A549 (cell line): ENCODE data around the gene HAS3. TPM values are rescaled to one million over a fixed set of nuclear protein-coding genes. Genes with fewer than 3 reads are reported as not detected.

ENCODE experiments used
- ATAC-seq, 2 experiments: fragments of 200-7000 bp in 1 of 2; fragments of >200 bp in 1 of 2; cut with Nextera tagmentation in 1 of 2; cut with Tn5 transposase in 1 of 2; 3 replicates each; pipeline versions ENCODE4 v1.8.0 to v1.9.1; 2018 to 2020; ENCODE audit warnings: mild to moderate bottlenecking in 1 of 2, moderate library complexity in 1 of 2
- CTCF ChIA-PET: fragments of 300-600 bp; sonication (Branson Sonifier 250); formaldehyde crosslinking; extraction: SDS; loops from one replicate; lab custom pipeline; 2021; ENCODE audit warnings: antibody characterized with exemption, inconsistent platforms; lab: Yijun Ruan, JAX
- POLR2A ChIA-PET: fragments of 350-600 bp; formaldehyde crosslinking; extraction: SDS; loops from one replicate; lab custom pipeline; 2021; ENCODE audit warnings: antibody characterized with exemption, inconsistent platforms; lab: Yijun Ruan, JAX
- DNase-seq, 2 experiments: peaks; one replicate each; pipeline versions ENCODE4 v3.0.0 to v3.0.0-alpha.2; 2011 to 2016; ENCODE audit warnings: low read depth in 1 of 2, low spot score in 1 of 2
- FAIRE-seq: peaks from 2 replicates; lab custom pipeline; 2011; peaks lifted over from hg19 to GRCh38; lab: Jason Lieb, UNC
- H3K27ac ChIP-seq, 2 experiments: fragments of >200 bp; sonication (Bioruptor Twin); formaldehyde crosslinking; 3 replicates each; pipeline ENCODE4 v1.5.1; 2016 to 2017
- H3K4me1 ChIP-seq: fragments of >200 bp; sonication (Bioruptor Twin); formaldehyde crosslinking; 3 replicates; pipeline ENCODE4 v1.6.1; 2016
- H3K4me2 ChIP-seq: fragments of >200 bp; sonication (Bioruptor Twin); formaldehyde crosslinking; 3 replicates; pipeline ENCODE4 v1.6.1; 2016
- H3K4me3 ChIP-seq: fragments of >200 bp; sonication (Bioruptor Twin); formaldehyde crosslinking; 3 replicates; pipeline ENCODE4 v1.5.1; 2016
- H3K9me3 ChIP-seq: fragments of >200 bp; sonication (Bioruptor Twin); formaldehyde crosslinking; 3 replicates; pipeline ENCODE4 v1.6.1; 2016
- CHD2 ChIP-seq: fragments of 150-350 bp; IDR thresholded peaks from 2 replicates; pipeline ENCODE4 v1.6.1; 2014; ENCODE audit warnings: low read length; ENCODE audit not compliant: partially characterized antibody
- CHD4 ChIP-seq: fragments of 200-600 bp; sonication (generic); IDR thresholded peaks from 2 replicates; pipeline ENCODE4 v1.6.1; 2016; ENCODE audit warnings: antibody characterized with exemption, mild to moderate bottlenecking, borderline replicate concordance
- CTCF ChIP-seq: fragments of >200 bp; sonication (Bioruptor Twin); formaldehyde crosslinking; IDR thresholded peaks from 3 replicates; pipeline ENCODE4 v1.5.1; 2016
- EHF ChIP-seq: fragments of 250-450 bp; sonication (Bioruptor Pico); IDR thresholded peaks from 2 replicates; pipeline ENCODE4 v1.5.0; 2020; ENCODE audit warnings: mild to moderate bottlenecking
- EHMT2 ChIP-seq: fragments of 200-600 bp; sonication (generic); IDR thresholded peaks from 2 replicates; pipeline ENCODE4 v1.6.1; 2016; ENCODE audit warnings: antibody characterized with exemption, low read depth, mild to moderate bottlenecking, moderate library complexity
- EP300 ChIP-seq, 2 experiments: fragments of >200 bp; sonication (Bioruptor Twin); formaldehyde crosslinking; IDR thresholded peaks; 2 replicates in 1 of 2; 3 replicates in 1 of 2; pipeline ENCODE4 v1.6.1; 2016 to 2017
- ESRRA ChIP-seq: fragments of 150-350 bp; IDR thresholded peaks from 2 replicates; pipeline ENCODE4 v1.6.1; 2014; ENCODE audit warnings: mild to moderate bottlenecking, low read length, borderline replicate concordance
- GATA3 ChIP-seq: IDR thresholded peaks from 2 replicates; pipeline ENCODE4 v1.6.1; 2012; ENCODE audit warnings: borderline replicate concordance
- HDAC2 ChIP-seq: fragments of 200-600 bp; sonication (generic); IDR thresholded peaks from 2 replicates; pipeline ENCODE4 v1.6.1; 2016
- HOXA7 ChIP-seq: fragments of 250-450 bp; sonication (Bioruptor Pico); IDR thresholded peaks from 2 replicates; pipeline ENCODE4 v1.5.0; 2020; ENCODE audit warnings: mild to moderate bottlenecking, moderate library complexity
- HOXB5 ChIP-seq: fragments of 250-450 bp; sonication (Bioruptor Pico); IDR thresholded peaks from 2 replicates; pipeline ENCODE4 v1.5.0; 2020; ENCODE audit warnings: mild to moderate bottlenecking, moderate library complexity
- JUN ChIP-seq, 2 experiments: fragments of >200 bp; sonication (Bioruptor Twin); formaldehyde crosslinking; IDR thresholded peaks; 2 replicates in 1 of 2; 3 replicates in 1 of 2; pipeline ENCODE4 v1.6.1; 2016 to 2017
- JUNB ChIP-seq: fragments of >200 bp; sonication (Bioruptor Twin); formaldehyde crosslinking; IDR thresholded peaks from 2 replicates; pipeline ENCODE4 v1.6.1; 2016
- KDM1A ChIP-seq: fragments of 200-600 bp; sonication (generic); IDR thresholded peaks from 2 replicates; pipeline ENCODE4 v1.6.1; 2016; ENCODE audit warnings: low read depth, mild to moderate bottlenecking
- MAFK ChIP-seq: fragments of 450-650 bp; IDR thresholded peaks from 2 replicates; pipeline ENCODE4 v1.6.1; 2014; ENCODE audit not compliant: partially characterized antibody
- MAX ChIP-seq: IDR thresholded peaks from 2 replicates; pipeline ENCODE4 v1.6.1; 2012
- MYC ChIP-seq: IDR thresholded peaks from 2 replicates; pipeline ENCODE4 v1.6.1; 2012; ENCODE audit warnings: mild to moderate bottlenecking, inconsistent platforms, low read length, improper control_type of control experiment, borderline replicate concordance
- NFE2L2 ChIP-seq: fragments of 150-350 bp; conservative IDR thresholded peaks from 2 replicates; pipeline ENCODE4 v1.6.1; 2014; ENCODE audit warnings: low read length
- NR3C1 ChIP-seq: fragments of >200 bp; sonication (Bioruptor Twin); formaldehyde crosslinking; IDR thresholded peaks from 3 replicates; pipeline ENCODE4 v1.6.1; 2017
- PHF8 ChIP-seq: fragments of 200-600 bp; sonication (generic); IDR thresholded peaks from 2 replicates; pipeline ENCODE4 v1.6.1; 2016; ENCODE audit warnings: low read depth, mild to moderate bottlenecking, antibody characterized with exemption, moderate library complexity, borderline replicate concordance
- RAD21 ChIP-seq, 2 experiments: fragments of >200 bp in 1 of 2; sonication (Bioruptor Twin) in 1 of 2; formaldehyde crosslinking in 1 of 2; IDR thresholded peaks in 1 of 2; conservative IDR thresholded peaks in 1 of 2; 2 replicates in 1 of 2; 3 replicates in 1 of 2; pipeline ENCODE4 v1.6.1; 2012 to 2018; ENCODE audit warnings: inconsistent platforms in 1 of 2
- REST ChIP-seq: fragments of 200-600 bp; sonication (generic); IDR thresholded peaks from 2 replicates; pipeline ENCODE4 v1.6.1; 2016; ENCODE audit warnings: antibody characterized with exemption, mild to moderate bottlenecking, moderate library complexity
- SMC3 ChIP-seq: fragments of >200 bp; sonication (Bioruptor Twin); formaldehyde crosslinking; IDR thresholded peaks from 3 replicates; pipeline ENCODE4 v1.6.1; 2018; ENCODE audit warnings: inconsistent platforms
- TFCP2L1 ChIP-seq: fragments of 250-450 bp; sonication (Bioruptor Pico); IDR thresholded peaks from 2 replicates; pipeline ENCODE4 v1.5.0; 2021; ENCODE audit warnings: mild to moderate bottlenecking
- TP53 ChIP-seq: fragments of 250-450 bp; sonication (Bioruptor Pico); IDR thresholded peaks from 2 replicates; pipeline ENCODE4 v1.5.0; 2021; ENCODE audit warnings: mild to moderate bottlenecking, moderate library complexity
- ZFP36 ChIP-seq: fragments of 450-650 bp; IDR thresholded peaks from 2 replicates; pipeline ENCODE4 v1.6.1; 2014; ENCODE audit warnings: borderline replicate concordance; ENCODE audit not compliant: partially characterized antibody
- ZNF302 ChIP-seq: fragments of 250-450 bp; sonication (Bioruptor Pico); IDR thresholded peaks from 2 replicates; pipeline ENCODE4 v1.9.0; 2021; ENCODE audit warnings: inconsistent platforms, mild to moderate bottlenecking, moderate library complexity
- ZSCAN20 ChIP-seq: fragments of 250-450 bp; sonication (Bioruptor Pico); IDR thresholded peaks from 2 replicates; pipeline ENCODE4 v1.8.0; 2022; ENCODE audit warnings: mild to moderate bottlenecking, moderate library complexity
- WGBS: methylation state at CpG from one replicate; pipeline ENCODE4 v1.1.6; 2017; ENCODE audit errors: missing lambda C conversion rate; 5-methylcytosine and 5-hydroxymethylcytosine counted together
- polyA plus RNA-seq, 4 experiments: library from polyadenylated mRNA; depleted of rRNA in 3 of 4; stranded (reverse); fragments of >200 nt; fragmentation: RNase III in 1 of 4; extraction: RNeasy Plus Mini Kit Qiagen cat#74134 plus additional on column Dnase treatment in 1 of 4; gene quantifications; 2 replicates in 3 of 4; 3 replicates in 1 of 4; pipeline ENCODE4 v1.2.3, GENCODE V29; 2011 to 2017
- TF ChIP-seq, protein P1 (sequence below): fragments of 150-350 bp; IDR thresholded peaks from 2 replicates; pipeline ENCODE4 v1.6.1; 2014; ENCODE audit warnings: low read depth, mild to moderate bottlenecking, low read length
- TF ChIP-seq, protein P2 (sequence below): IDR thresholded peaks from 2 replicates; pipeline ENCODE4 v1.6.1; 2012
- TF ChIP-seq, protein P3 (sequence below): fragments of >200 bp; sonication (Bioruptor Twin); formaldehyde crosslinking; IDR thresholded peaks from 2 replicates; pipeline ENCODE4 v1.6.1; 2016

Gene HAS3
- polyA plus RNA-seq, 2 of the 4 experiments (the other 2 are of a cell fraction): 9.1 to 12.4 TPM

DNA sequence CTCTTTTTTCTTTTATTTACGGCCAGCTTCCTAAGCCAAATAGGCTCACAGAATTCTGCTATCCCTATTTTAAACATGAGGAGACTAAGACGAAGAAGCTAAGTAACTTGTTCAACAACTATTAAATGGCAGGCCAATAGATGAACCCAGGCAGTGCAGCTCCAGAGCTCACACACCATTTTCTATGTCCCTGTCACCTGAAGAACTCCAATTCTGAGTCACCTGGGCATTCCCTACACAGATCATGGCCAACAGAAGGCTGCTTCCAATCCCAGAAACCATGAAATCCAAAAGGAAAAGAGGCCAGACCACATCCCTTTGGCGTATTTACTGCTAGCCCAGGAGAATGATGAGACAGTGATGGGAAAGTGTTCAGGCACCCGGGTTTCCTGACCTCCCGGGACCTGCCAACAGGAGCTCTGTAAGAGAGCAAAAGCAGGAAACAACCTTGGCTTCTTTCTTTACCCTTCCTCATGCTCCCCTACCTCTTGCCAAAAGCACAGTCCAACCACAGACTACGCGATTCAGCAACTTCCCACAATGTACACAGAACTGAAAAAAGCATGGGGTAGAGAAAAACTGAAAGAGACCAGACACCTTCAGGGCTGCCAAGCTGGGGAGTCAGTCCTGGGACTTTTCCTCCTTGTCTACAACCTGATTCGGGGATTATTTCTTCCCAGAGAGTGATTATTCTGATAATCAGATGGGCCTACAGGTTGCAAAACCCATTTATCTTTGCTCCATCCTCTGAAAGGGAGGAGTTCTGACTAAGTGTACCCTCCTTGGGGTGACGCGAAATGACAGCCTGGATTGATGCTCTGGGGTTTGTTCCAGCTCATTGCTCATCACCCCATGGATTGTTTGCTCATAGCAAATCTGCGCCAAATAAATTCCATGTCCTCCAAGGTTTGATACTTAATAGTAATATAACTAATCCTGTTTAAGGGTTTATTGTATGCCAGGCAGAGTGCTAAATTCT, 47.8 kb upstream of the HAS3 start:
- peak; percentile 72 for FAIRE-seq
- peak; percentile 93 to 99 for ATAC-seq
- H3K4me3 ChIP-seq: no peak overlapping the region
- peak overlapping the region; percentile 94 to 96 for H3K27ac ChIP-seq
- DNase-seq: peak; percentile 92 to 95
- peaks cover 59% of the 10 kb centered on the region for H3K4me1 ChIP-seq
- 15% methylated on average over 11 of the region's 11 CpGs for WGBS
- ChIA-PET CTCF (interaction anchor here (0.6 to 3.6 kb wide), 16 partner anchors 11 to 210 kb away, joined by 3 to 16 read pairs (median 4); partner anchors contain the start of gene HAS3), POLR2A (interaction anchor here (0.5 to 1.9 kb wide), 7 partner anchors 8 to 69 kb away, joined by 3 to 10 read pairs (median 3); partner anchors contain the start of gene HAS3)
- peak overlapping the region; percentile 78 for H3K4me2 ChIP-seq
- H3K9me3 ChIP-seq: no peaks in the 10 kb centered on the region
- no peak for TF ChIP-seq ZSCAN20 (CRISPR knock-in tag)
- no peak for TF ChIP-seq HOXA7 (CRISPR knock-in tag)
- TF ChIP-seq REST: no peak
- TF ChIP-seq RAD21 (conservative IDR thresholded peaks at IDR 0.05 in 1 of 2, IDR thresholded peaks at IDR 0.05 in 1 of 2): peak in 1 of 2 experiments; percentile 43; a peak in 1 of 5 replicates
- TF ChIP-seq EP300 (IDR thresholded peaks at IDR 0.05): peak; percentile 83 to 86; a peak in 4 of 5 replicates
- no peak for TF ChIP-seq TFCP2L1
- TF ChIP-seq, protein P1, sequence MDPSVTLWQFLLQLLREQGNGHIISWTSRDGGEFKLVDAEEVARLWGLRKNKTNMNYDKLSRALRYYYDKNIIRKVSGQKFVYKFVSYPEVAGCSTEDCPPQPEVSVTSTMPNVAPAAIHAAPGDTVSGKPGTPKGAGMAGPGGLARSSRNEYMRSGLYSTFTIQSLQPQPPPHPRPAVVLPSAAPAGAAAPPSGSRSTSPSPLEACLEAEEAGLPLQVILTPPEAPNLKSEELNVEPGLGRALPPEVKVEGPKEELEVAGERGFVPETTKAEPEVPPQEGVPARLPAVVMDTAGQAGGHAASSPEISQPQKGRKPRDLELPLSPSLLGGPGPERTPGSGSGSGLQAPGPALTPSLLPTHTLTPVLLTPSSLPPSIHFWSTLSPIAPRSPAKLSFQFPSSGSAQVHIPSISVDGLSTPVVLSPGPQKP: no peak
- TF ChIP-seq MAX: peak; percentile 60; the same call in 1 of the 2 replicates
- no peak for TF ChIP-seq ZFP36
- TF ChIP-seq MYC: no peak
- 0 out of 2 replicates have a peak, but pooled peaks have one; percentile 33 for TF ChIP-seq EHF (CRISPR knock-in tag)
- 0 out of 2 replicates have a peak, but pooled peaks have one; percentile 0 for TF ChIP-seq ESRRA
- peak; percentile 93 for TF ChIP-seq JUNB
- TF ChIP-seq PHF8: no peak
- TF ChIP-seq, protein P2, sequence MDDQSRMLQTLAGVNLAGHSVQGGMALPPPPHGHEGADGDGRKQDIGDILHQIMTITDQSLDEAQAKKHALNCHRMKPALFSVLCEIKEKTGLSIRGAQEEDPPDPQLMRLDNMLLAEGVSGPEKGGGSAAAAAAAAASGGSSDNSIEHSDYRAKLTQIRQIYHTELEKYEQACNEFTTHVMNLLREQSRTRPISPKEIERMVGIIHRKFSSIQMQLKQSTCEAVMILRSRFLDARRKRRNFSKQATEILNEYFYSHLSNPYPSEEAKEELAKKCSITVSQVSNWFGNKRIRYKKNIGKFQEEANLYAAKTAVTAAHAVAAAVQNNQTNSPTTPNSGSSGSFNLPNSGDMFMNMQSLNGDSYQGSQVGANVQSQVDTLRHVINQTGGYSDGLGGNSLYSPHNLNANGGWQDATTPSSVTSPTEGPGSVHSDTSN: peak; percentile 90
- TF ChIP-seq NR3C1: no peak
- no peak for TF ChIP-seq HDAC2
- peak; percentile 100 for TF ChIP-seq HOXB5
- TF ChIP-seq, protein P3, sequence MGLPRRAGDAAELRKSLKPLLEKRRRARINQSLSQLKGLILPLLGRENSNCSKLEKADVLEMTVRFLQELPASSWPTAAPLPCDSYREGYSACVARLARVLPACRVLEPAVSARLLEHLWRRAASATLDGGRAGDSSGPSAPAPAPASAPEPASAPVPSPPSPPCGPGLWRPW: 0 out of 2 replicates have a peak, but pooled peaks have one; percentile 10
- no peak for TF ChIP-seq ZNF302 (CRISPR knock-in tag)
- TF ChIP-seq GATA3: peak; percentile 96
- TF ChIP-seq KDM1A: no peak
- no peak for TF ChIP-seq CHD4
- TF ChIP-seq JUN (IDR thresholded peaks at IDR 0.05): peak; percentile 80 to 88; a peak in 4 of 5 replicates
- peak; percentile 11 for TF ChIP-seq MAFK
- no peak for TF ChIP-seq TP53 (CRISPR knock-in tag)
- TF ChIP-seq SMC3: peak; percentile 32; the same call in 2 of the 3 replicates
- no peak for TF ChIP-seq NFE2L2
- TF ChIP-seq CHD2: no peak
- TF ChIP-seq CTCF: no peak
- TF ChIP-seq EHMT2: no peak
